ENCODE data around the gene CAB39.
A peak's percentile ranks its signal among the peaks of the same experiment; 100 is the strongest.

Gene CAB39

GRCh38 chr2:230864605-230865306, 152.1 kb downstream of the CAB39 start, which contains the start of gene ITM2C:
TSS of gene ITM2C (plus strand) at chr2:230864942. CDS start at chr2:230865026, 84 bp downstream.
- DNase-seq, result peak; percentile 13 to 24

DNA sequence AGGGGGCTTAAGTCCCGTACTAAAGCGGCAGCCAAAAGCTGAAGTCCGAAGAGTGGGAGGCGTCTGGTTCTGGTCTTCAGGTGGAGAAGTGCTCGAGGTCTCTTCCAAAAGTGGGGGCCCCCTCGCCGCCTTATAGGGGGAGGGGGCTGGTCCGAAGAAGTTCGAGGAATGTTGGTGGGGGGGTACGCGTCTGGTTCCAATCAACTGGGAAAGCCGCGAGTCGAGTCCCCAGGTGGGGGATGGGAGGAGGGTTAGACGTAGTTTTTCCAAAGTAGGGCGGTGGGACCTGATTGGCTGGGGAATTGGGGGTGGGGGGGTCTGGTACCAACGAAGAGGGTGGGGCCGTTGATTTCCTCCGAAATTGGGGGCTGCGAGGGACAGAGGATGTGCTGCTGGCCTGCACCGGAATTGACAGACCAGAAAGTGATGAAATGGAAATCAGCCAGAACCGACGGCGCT, 152.7 kb downstream of the CAB39 start:
- DNase-seq, result no peak

GRCh38 chr2:230865766-230866755, 153.4 kb downstream of the CAB39 start:
- DNase-seq, result no peak

DNA sequence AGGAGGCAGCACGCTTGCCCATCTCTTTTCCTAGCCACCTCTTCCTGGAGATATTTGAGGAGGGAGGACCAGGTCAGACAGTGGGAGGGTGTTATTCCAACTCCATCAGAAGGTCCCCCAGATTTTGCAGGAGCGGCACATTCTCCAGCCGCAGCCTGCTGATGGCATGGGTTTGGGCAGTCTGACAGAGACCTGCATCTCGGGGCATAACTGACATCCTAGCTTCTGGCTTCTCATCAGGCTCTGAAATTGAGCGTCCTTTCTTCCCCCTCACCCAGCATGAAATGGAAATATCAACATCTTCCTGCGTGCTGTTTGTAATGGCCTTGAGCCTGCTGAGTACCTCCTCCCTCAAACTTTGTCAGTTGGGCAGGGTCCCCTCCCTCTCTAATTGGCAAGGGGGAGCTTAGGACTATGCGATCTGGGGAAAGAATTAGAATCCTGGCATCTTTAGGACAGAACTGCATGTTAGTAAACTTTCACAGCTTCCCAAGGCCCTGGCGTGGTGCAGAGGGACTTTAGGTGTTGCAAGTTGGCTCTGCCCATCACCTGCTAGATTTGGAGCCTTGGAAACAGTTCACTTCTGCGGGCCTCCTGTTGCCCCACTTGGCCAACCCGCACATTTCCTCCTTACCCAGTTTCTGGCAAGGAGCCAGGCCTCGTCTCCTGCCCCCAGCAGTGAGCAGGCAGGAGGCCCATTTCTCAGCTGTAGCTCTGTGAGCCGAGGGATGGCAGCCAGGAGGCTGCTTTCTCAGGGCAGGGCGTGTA, 154.3 kb downstream of the CAB39 start:
- DNase-seq, result peak; percentile 28 to 32

GRCh38 chr2:230868161-230868946, 155.7 kb downstream of the CAB39 start:
- DNase-seq, result no peak

DNA sequence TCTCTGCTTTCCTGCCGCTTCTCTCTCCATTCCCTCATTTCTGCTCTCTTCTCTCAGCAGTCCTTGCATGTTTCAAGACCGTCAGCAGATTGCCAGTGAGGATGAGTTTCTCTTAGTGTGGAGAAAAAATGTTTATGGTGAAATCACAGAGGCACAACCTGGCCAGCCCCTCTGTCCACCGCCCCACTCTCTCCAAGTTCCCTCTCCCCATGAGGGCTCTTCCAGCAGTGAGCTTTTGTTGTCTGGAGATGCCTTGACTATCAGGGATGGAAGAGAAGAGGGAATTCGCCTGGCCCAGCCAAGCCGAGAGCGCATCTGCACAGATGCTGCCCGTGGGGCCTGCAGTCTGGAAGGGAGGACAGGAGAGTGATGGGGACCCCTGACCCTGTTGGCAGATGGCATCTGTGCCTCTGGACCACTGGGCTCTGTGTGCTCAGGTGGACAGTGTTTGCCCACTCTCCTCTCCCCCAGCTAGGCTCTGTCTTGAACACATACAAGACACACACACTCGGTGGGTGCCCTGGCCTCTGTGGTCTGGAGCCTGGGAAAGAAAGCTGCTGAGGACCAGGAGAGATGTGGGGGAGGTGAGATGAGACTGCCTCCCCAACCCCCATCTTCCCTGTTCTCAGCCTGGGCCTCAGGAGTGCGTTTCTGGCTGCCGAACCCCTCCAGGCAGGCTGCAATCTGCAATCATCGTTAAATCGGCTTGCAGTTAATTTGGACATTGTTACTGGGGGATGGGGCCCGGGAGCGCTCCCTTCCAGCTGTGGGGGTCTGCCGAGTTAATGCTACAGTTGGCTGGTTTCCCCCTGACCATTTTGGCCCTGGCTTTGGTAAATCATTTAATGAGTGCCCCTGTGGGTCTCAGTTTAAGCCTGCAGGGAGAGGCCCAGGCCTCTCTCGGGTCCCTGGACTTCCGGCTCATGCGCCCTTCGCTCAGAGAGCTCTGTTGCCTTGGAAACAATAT, 156.6 kb downstream of the CAB39 start:
- DNase-seq, result no peak

DNA sequence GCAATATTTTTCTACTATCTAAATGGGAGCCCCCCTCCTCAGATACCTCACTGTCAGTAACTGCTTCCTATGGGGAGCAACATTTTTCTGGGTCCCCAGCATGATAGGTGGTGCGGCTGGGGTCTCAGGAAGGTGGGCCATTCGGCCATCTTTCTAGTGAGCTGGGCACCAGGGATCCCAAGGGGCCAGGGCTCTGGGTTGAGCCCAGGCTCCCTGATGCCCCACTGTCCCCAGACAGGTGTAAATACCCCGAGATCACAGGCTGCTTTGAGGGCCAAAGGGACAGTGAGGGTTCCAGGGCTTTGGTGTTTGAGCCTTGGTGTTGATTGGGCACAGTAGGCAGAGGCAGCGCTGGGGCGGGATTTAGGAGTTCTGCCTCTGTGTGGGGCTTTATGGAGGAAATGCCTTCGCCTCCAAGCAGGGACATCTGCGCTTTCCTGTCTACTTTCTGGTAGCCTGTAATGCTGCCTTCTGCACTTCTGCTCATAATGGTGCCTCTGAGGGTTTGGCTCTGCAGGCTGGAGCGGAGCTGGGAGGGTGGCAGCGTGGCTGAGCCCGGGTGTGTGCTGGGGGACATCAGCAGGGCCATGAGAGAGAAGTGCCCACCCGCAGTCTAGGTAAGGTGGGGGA, 157.4 kb downstream of the CAB39 start:
- peak; percentile 17 to 36 for DNase-seq
